ENCODE measurements around the gene ARHGAP26. TPM values are rescaled to one million over a fixed set of nuclear protein-coding genes. Genes with fewer than 3 reads are reported as not detected.

Gene ARHGAP26
- total RNA-seq, 1 experiment from 2014 or later = 65.5 TPM

DNA sequence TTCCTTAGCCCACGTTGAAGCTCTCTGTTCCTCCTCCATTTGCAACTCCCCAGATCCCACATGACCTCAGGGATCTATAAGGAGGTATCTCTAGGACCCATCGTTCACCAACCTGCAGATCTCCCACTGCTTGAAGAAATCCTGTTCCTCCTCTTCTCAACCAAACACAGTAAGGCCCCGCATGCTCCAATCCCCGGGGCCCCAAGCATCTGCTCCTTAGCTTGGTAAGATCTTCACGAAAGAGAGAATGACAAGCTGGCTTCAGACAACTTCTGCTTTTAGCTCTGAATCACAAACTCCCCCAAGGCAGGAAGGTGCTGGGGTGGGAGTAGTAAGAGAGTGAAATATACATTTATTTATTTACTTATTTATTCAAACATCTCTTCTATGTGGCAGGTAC lies 33.0 kb upstream of the ARHGAP26 start:
- Histone ChIP-seq H3K36me3 (ENCODE audit: control insufficient read depth, insufficient read depth, low read length) (no peaks in the 10 kb centered on the region), H3K4me1 (ENCODE audit: control insufficient read depth, insufficient read depth, low read length) (peaks cover 17% of the 10 kb centered on the region), H3K27ac (ENCODE audit: low read length) (no peak overlapping the region), H3K4me3 (ENCODE audit: low read depth in 2 of 2, low read length in 2 of 2) (no peak overlapping the region), H3K9me3 (ENCODE audit: control insufficient read depth, insufficient read depth, low read depth, low read length) (no peaks in the 10 kb centered on the region), H3K27me3 (ENCODE audit: control insufficient read depth, insufficient read depth, low read length) (no peaks in the 10 kb centered on the region)
- in situ Hi-C loops (cut with HindIII; ENCODE audit: low pct_unique_long_range_greater_than_20kb, low sequenced_read_pairs) (no loop called here), intact Hi-C loops (cut with micrococcal nuclease; ENCODE audit: unreplicated experiment) (no loop called here)
- no peak for TF ChIP-seq CTCF (IDR thresholded peaks at IDR 0.05)
- DNase-seq (ENCODE audit: low read depth, low spot score) = no peak
- ChIA-PET CTCF (interaction anchor here (1.2 kb wide), 1 partner anchor 152 kb away, joined by 3 read pairs; no protein-coding TSS in a partner anchor), POLR2A (no interaction called here)
- no peak for ATAC-seq
- no TSS peak for BruUV-seq (replicated peaks)

GRCh38 chr5:142740474-142741242 lies 29.5 kb upstream of the ARHGAP26 start:
- intact Hi-C loops (cut with micrococcal nuclease; ENCODE audit: unreplicated experiment) (loop anchor here (10.0 kb wide), 1 partner anchor 134 kb away; no protein-coding TSS in a partner anchor), in situ Hi-C loops (cut with HindIII; ENCODE audit: low pct_unique_long_range_greater_than_20kb, low sequenced_read_pairs) (no loop called here)
- POLR2A ChIA-PET = no interaction called here
- ATAC-seq = peak; percentile 95
- DNase-seq (ENCODE audit: low read depth, low spot score) = peak; percentile 61
- peaks cover 17% of the 10 kb centered on the region for H3K4me1 ChIP-seq (ENCODE audit: control insufficient read depth, insufficient read depth, low read length)
- no peaks in the 10 kb centered on the region for H3K9me3 ChIP-seq (ENCODE audit: control insufficient read depth, insufficient read depth, low read depth, low read length)
- H3K4me3 ChIP-seq (ENCODE audit: low read depth in 2 of 2, low read length in 2 of 2) = no peak overlapping the region
- H3K36me3 ChIP-seq (ENCODE audit: control insufficient read depth, insufficient read depth, low read length) = no peaks in the 10 kb centered on the region
- BruUV-seq (replicated peaks) = no TSS peak
- peak overlapping the region; percentile 60 for H3K27ac ChIP-seq (ENCODE audit: low read length)
- H3K27me3 ChIP-seq (ENCODE audit: control insufficient read depth, insufficient read depth, low read length) = no peaks in the 10 kb centered on the region
- CTCF ChIA-PET = interaction anchor here (0.6 to 2.1 kb wide), 2 partner anchors 126 to 148 kb away, joined by 3 to 6 read pairs; no protein-coding TSS in a partner anchor
- TF ChIP-seq POLR2AphosphoS5 (IDR thresholded peaks at IDR 0.05; ENCODE audit: low read depth, low read length) (peak; percentile 74; the same call in 1 of the 2 replicates), CTCF (IDR thresholded peaks at IDR 0.05) (no peak)

DNA sequence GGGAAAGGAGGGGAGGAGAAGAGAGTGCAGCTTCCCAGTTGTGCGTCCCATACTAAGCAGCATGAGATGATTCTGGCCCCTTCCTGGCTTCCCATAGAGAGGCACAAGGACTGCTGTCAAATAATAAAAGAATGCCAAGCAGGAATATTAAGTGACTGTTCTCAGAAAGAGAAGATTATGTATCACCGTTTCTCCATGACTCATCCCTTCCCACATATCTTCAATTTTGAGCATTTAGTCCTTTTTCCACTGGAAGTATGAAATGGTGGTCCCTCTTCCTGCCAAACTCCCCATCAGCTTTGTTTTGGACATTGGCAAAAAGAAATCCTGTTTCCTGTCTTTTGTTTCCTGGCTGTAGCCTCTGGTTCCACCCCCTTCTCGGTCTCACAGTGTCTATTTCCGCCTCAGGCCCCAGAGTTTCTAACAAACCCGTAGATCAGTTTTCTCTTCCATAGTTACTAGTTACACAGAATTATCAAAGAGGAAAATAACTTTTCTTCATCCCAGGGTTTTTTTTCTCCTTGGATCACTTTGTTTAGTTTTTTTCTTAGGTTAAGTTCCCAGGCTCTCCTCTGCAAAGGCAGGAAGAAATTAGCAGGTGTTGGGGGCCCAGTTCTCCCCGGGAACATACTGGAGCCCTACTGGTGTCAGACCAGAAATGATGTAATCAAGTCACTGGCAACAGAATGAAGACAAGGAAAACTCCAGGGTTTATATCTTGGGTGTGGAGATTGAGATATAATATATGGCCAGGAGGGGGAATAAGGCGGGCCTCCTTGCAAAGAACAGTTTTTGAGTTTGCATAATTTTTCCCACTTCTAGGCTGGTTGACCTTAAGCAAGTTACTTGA lies 26.4 kb upstream of the ARHGAP26 start:
- Histone ChIP-seq H3K9me3 (ENCODE audit: control insufficient read depth, insufficient read depth, low read depth, low read length) (no peaks in the 10 kb centered on the region), H3K4me1 (ENCODE audit: control insufficient read depth, insufficient read depth, low read length) (peaks cover 17% of the 10 kb centered on the region), H3K4me3 (ENCODE audit: low read depth in 2 of 2, low read length in 2 of 2) (no peak overlapping the region), H3K36me3 (ENCODE audit: control insufficient read depth, insufficient read depth, low read length) (no peaks in the 10 kb centered on the region), H3K27ac (ENCODE audit: low read length) (no peak overlapping the region; the same call in 1 of the 2 replicates), H3K27me3 (ENCODE audit: control insufficient read depth, insufficient read depth, low read length) (no peaks in the 10 kb centered on the region)
- no TSS peak for BruUV-seq (replicated peaks)
- DNase-seq (ENCODE audit: low read depth, low spot score) (no peak), ATAC-seq (no peak)
- in situ Hi-C loops (cut with HindIII; ENCODE audit: low pct_unique_long_range_greater_than_20kb, low sequenced_read_pairs) (no loop called here), intact Hi-C loops (cut with micrococcal nuclease; ENCODE audit: unreplicated experiment) (loop anchor here (10.0 kb wide), 1 partner anchor 131 kb away; no protein-coding TSS in a partner anchor)
- CTCF ChIA-PET = no interaction called here
- TF ChIP-seq SIN3A (IDR thresholded peaks at IDR 0.05; ENCODE audit: borderline replicate concordance, insufficient read depth, low read depth, low read length) (no peak), CTCF (IDR thresholded peaks at IDR 0.05) (no peak), REST (IDR thresholded peaks at IDR 0.05; ENCODE audit: insufficient read depth in 1 of 2, low read depth in 2 of 2, low read length in 1 of 2) (no peak), TCF7L2 (IDR thresholded peaks at IDR 0.05; ENCODE audit: low read depth, low read length) (no peak), POLR2AphosphoS5 (IDR thresholded peaks at IDR 0.05; ENCODE audit: low read depth, low read length) (no peak)
- POLR2A ChIA-PET = no interaction called here
